Mesothelial cell of epicardium (in vitro differentiated cells): ENCODE results near the gene FEZ2. TPM values are rescaled to one million over a fixed set of nuclear protein-coding genes. Genes with fewer than 3 reads are reported as not detected.

Source experiments
- DNase-seq, 2 experiments: peaks; one replicate each; pipeline ENCODE4 v3.0.0; 2021; ENCODE audit warnings: low spot score in 2 of 2; ENCODE audit not compliant: unreplicated experiment in 2 of 2
- H3K27ac Mint-ChIP-seq: 2 replicates; pipeline ENCODE4 v1.8.0; 2021; ENCODE audit warnings: mixed read lengths
- H3K27me3 Mint-ChIP-seq: 2 replicates; pipeline ENCODE4 v1.8.0; 2021; ENCODE audit warnings: low read depth, mixed read lengths
- H3K36me3 Mint-ChIP-seq: 2 replicates; pipeline ENCODE4 v1.8.0; 2021; ENCODE audit warnings: mixed read lengths
- H3K4me1 Mint-ChIP-seq: 2 replicates; pipeline ENCODE4 v1.8.0; 2021; ENCODE audit warnings: mixed read lengths
- H3K4me3 Mint-ChIP-seq: 2 replicates; pipeline ENCODE4 v1.8.0; 2021; ENCODE audit warnings: mild to moderate bottlenecking, moderate library complexity, mixed read lengths
- H3K9me3 Mint-ChIP-seq: 2 replicates; pipeline ENCODE4 v1.8.0; 2021; ENCODE audit warnings: mixed read lengths
- CTCF ChIP-seq: fragments of 200-600 bp; sonication (generic); IDR thresholded peaks from one replicate; pipeline ENCODE4 v1.5.0; 2021; ENCODE audit warnings: antibody characterized with exemption; ENCODE audit not compliant: unreplicated experiment
- total RNA-seq: library from RNA; stranded (reverse); gene quantifications from 3 replicates; pipeline ENCODE4 v1.2.1, GENCODE V29; 2021

FEZ2 gene
- total RNA-seq, 1 donor from 2014 or later = 60.4 TPM

- TF ChIP-seq CTCF = no peak
Measured at GRCh38 chr2:36566887-36567286, 31.1 kb downstream of the FEZ2 start.

GRCh38 chr2:36565712-36566111 is 32.3 kb downstream of the FEZ2 start:
- no peaks in the 10 kb centered on the region for H3K27me3 Mint-ChIP-seq
- TF ChIP-seq CTCF = no peak
- no peak for DNase-seq
- peaks cover 17% of the 10 kb centered on the region for H3K36me3 Mint-ChIP-seq
- H3K4me3 Mint-ChIP-seq = no peak overlapping the region
- no peaks in the 10 kb centered on the region for H3K9me3 Mint-ChIP-seq
- peaks cover 67% of the 10 kb centered on the region for H3K4me1 Mint-ChIP-seq
- H3K27ac Mint-ChIP-seq = no peak overlapping the region

More at GRCh38 chr2:36566887-36567286, 31.1 kb downstream of the FEZ2 start:
- Mint-ChIP-seq H3K4me3 (no peak overlapping the region), H3K36me3 (peaks cover 18% of the 10 kb centered on the region), H3K9me3 (no peaks in the 10 kb centered on the region), H3K4me1 (peaks cover 59% of the 10 kb centered on the region), H3K27me3 (no peaks in the 10 kb centered on the region), H3K27ac (peak overlapping the region; percentile 86)
- no peak for DNase-seq

DNA sequence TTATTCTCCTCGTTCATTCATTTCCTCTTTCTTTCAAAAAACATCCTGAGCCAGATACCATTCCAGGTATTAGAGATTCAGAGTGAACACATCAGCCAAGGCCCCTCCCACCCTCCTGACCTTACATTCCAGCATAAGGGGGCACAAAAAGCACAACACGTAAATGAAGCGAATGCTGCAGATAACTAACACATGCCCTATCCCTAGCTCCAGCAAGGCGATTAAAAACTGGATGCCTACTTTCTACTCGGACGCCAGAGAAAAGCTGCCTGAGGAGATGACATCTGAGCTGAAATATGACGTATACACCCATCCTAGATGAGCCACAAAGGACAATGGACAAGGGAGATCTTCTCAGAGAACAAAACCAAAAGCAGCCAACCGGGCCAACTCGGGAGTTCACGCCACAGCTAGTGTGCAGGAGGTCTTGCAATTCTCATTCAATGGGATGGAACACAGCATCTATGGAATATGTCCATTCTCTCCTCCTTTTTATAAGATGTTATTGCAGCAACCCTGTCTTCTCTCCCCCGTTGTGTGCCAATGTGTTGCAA is 33.5 kb downstream of the FEZ2 start:
- Mint-ChIP-seq H3K4me3 (no peak overlapping the region), H3K27me3 (no peaks in the 10 kb centered on the region), H3K36me3 (peaks cover 17% of the 10 kb centered on the region), H3K4me1 (peaks cover 71% of the 10 kb centered on the region), H3K9me3 (no peaks in the 10 kb centered on the region), H3K27ac (peak overlapping the region; percentile 51)
- no peak for TF ChIP-seq CTCF
- DNase-seq = no peak

DNA sequence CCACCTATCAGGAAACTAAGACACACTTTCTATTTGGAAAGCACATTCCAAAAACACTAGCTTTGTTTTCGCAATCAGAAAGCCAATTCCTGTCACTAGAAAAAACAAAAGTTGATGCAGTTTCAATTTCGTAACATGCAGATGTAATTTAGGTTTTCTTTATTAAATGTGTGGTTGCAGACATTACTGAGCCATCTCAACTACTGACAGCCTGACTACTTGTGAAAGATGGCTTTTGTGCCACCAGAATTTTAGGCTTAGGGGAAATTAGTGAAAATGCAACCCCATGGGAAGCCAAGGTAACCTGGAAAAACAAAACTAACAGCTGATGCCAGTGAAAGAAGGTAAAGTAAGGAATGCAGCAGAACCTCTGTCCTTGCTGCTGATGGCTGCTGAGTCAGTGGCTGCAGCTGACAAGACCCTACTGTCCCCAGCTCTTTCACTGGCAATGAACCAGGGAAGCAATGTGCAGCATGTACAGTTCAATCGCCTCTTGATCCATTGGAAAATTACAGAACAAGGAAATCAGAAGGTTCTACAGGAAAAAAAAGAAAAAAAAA is 34.9 kb downstream of the FEZ2 start:
- no peak overlapping the region for H3K4me3 Mint-ChIP-seq
- DNase-seq = no peak
- no peak for TF ChIP-seq CTCF
- H3K9me3 Mint-ChIP-seq = no peaks in the 10 kb centered on the region
- peaks cover 73% of the 10 kb centered on the region for H3K4me1 Mint-ChIP-seq
- peak overlapping the region; percentile 80 for H3K27ac Mint-ChIP-seq
- H3K27me3 Mint-ChIP-seq = no peaks in the 10 kb centered on the region
- H3K36me3 Mint-ChIP-seq = peaks cover 17% of the 10 kb centered on the region

DNA sequence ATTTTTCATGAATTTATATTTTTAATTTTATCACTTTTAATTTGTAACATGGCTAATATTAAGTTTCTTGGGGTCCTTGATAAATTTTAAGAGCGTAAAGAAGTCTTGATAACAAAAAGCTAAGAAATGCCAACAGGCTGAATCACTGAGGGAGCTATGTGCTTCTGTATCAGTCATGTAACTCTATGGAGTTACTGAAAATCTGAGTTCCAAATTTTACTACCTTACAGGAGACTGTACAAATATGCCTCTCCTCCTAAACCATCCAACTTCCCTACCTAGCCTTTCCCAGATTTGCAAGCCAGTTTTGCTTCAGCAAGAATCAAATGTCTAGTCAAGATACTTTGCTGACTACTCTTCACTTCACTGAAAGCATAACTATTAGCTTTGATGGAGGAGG is 35.7 kb downstream of the FEZ2 start:
- peaks cover 67% of the 10 kb centered on the region for H3K4me1 Mint-ChIP-seq
- no peak overlapping the region for H3K4me3 Mint-ChIP-seq
- no peaks in the 10 kb centered on the region for H3K27me3 Mint-ChIP-seq
- no peak for DNase-seq
- H3K9me3 Mint-ChIP-seq = no peaks in the 10 kb centered on the region
- TF ChIP-seq CTCF = no peak
- peak overlapping the region; percentile 91 for H3K27ac Mint-ChIP-seq
- H3K36me3 Mint-ChIP-seq = peaks cover 19% of the 10 kb centered on the region
